H1 (cell line): ENCODE results near the gene ZNF396. TPM values are rescaled to one million over a fixed set of nuclear protein-coding genes. Genes with fewer than 3 reads are reported as not detected.

Experiments used
- CTCF ChIA-PET: fragments of 300-600 bp; sonication (Branson Sonifier 250); formaldehyde crosslinking; loops from one replicate; lab custom pipeline; 2021; ENCODE audit not compliant: partially characterized antibody; lab: Charles Lee
- POLR2A ChIA-PET: fragments of 300-600 bp; sonication (Branson Sonifier 250); formaldehyde crosslinking; loops from one replicate; lab custom pipeline; 2021; ENCODE audit warnings: inconsistent platforms; ENCODE audit not compliant: partially characterized antibody; lab: Charles Lee
- DNase-seq, 2 experiments: peaks; one replicate each; pipeline versions ENCODE4 v3.0.0 to v3.0.0-alpha.2; 2010 to 2022; ENCODE audit warnings: low spot score in 2 of 2, low read depth in 1 of 2, mixed read lengths in 1 of 2
- FAIRE-seq: peaks from 2 replicates; lab custom pipeline; 2011; peaks lifted over from hg19 to GRCh38; lab: Jason Lieb, UNC
- H2AFZ ChIP-seq: 2 replicates; pipeline ENCODE4 v1.8.1; 2012; ENCODE audit warnings: low read length, inconsistent platforms
- H2AK5ac ChIP-seq: 2 replicates; pipeline ENCODE4 v1.6.1; 2013; ENCODE audit warnings: low read depth, low read length
- H2BK120ac ChIP-seq: replicated peaks from 2 replicates; pipeline ENCODE3; 2013; ENCODE audit warnings: low read depth, low read length, inconsistent platforms
- H2BK12ac ChIP-seq: 2 replicates; pipeline ENCODE4 v1.6.1; 2013; ENCODE audit warnings: low read depth, low read length
- H2BK15ac ChIP-seq: 2 replicates; pipeline ENCODE4 v1.6.1; 2013; ENCODE audit warnings: low read length
- H2BK20ac ChIP-seq: 2 replicates; pipeline ENCODE4 v1.6.1; 2013; ENCODE audit warnings: low read length
- H2BK5ac ChIP-seq: 2 replicates; pipeline ENCODE4 v1.6.1; 2013; ENCODE audit warnings: low read depth, low read length
- H3K14ac ChIP-seq: 2 replicates; pipeline ENCODE4 v1.6.1; 2013; ENCODE audit warnings: inconsistent platforms; ENCODE audit not compliant: insufficient read length
- H3K18ac ChIP-seq: 2 replicates; pipeline ENCODE4 v1.6.1; 2013; ENCODE audit warnings: low read length; ENCODE audit errors: extremely low read depth
- H3K23ac ChIP-seq: 2 replicates; pipeline ENCODE4 v1.6.1; 2013; ENCODE audit warnings: inconsistent platforms; ENCODE audit not compliant: insufficient read length
- H3K23me2 ChIP-seq: 2 replicates; pipeline ENCODE4 v1.6.1; 2013; ENCODE audit warnings: low read depth, low read length
- H3K27ac ChIP-seq: 2 replicates; pipeline ENCODE4 v1.6.1; 2011; ENCODE audit warnings: low read depth, low read length, inconsistent platforms
- H3K27me3 ChIP-seq, 4 experiments: replicated peaks in 1 of 4; 1 replicate in 1 of 4; 2 replicates in 3 of 4; pipeline versions ENCODE4 v1.6.1 to v1.8.1; 2011 to 2013; ENCODE audit warnings: low read length in 3 of 4, mild to moderate bottlenecking in 3 of 4, inconsistent platforms in 2 of 4, mixed read lengths in 2 of 4, moderate library complexity in 1 of 4; ENCODE audit not compliant: control insufficient read depth in 3 of 4, insufficient read depth in 3 of 4; ENCODE audit errors: extremely low read depth in 1 of 4
- H3K36me3 ChIP-seq, 4 experiments: 2 replicates each; pipeline versions ENCODE4 v1.6.1 to v1.8.1; 2011 to 2013; ENCODE audit warnings: mild to moderate bottlenecking in 4 of 4, low read length in 3 of 4, moderate library complexity in 2 of 4, control low read depth in 1 of 4, inconsistent platforms in 1 of 4; ENCODE audit not compliant: insufficient read depth in 4 of 4, control insufficient read depth in 2 of 4
- H3K4ac ChIP-seq: replicated peaks from 2 replicates; pipeline ENCODE3; 2013; ENCODE audit warnings: low read length, low read depth, mixed read lengths, inconsistent platforms; ENCODE audit not compliant: insufficient read length
- H3K4me1 ChIP-seq, 4 experiments: replicated peaks in 1 of 4; 1 replicate in 1 of 4; 2 replicates in 3 of 4; pipeline versions ENCODE4 v1.6.1 to v1.8.1; 2011 to 2013; ENCODE audit warnings: low read length in 3 of 4, inconsistent platforms in 2 of 4, mixed read lengths in 1 of 4; ENCODE audit not compliant: insufficient read depth in 4 of 4, control insufficient read depth in 3 of 4
- H3K4me2 ChIP-seq, 2 experiments: 2 replicates each; pipeline versions ENCODE4 v1.6.1 to v1.8.1; 2011 to 2013; ENCODE audit warnings: low read depth in 2 of 2, low read length in 2 of 2, control low read depth in 1 of 2, inconsistent platforms in 1 of 2, mild to moderate bottlenecking in 1 of 2; ENCODE audit not compliant: insufficient read depth in 1 of 2
- H3K4me3 ChIP-seq, 4 experiments: fragments of 200-600, 300-600 bp in 1 of 4; sonication (generic), shearing (Covaris generic), sonication (Bioruptor Twin) in 1 of 4; 2 replicates each; pipeline versions ENCODE4 v1.5.1 to v1.8.1; 2011 to 2016; ENCODE audit warnings: low read length in 4 of 4, low read depth in 3 of 4, control low read depth in 2 of 4, inconsistent platforms in 2 of 4, mild to moderate bottlenecking in 2 of 4, mixed read lengths in 1 of 4, moderate library complexity in 1 of 4; ENCODE audit not compliant: insufficient read depth in 2 of 4; ENCODE audit errors: extremely low read depth in 1 of 4
- H3K56ac ChIP-seq: replicated peaks from 2 replicates; pipeline ENCODE3; 2013; ENCODE audit warnings: low read depth, mild to moderate bottlenecking, mixed read lengths, low read length, inconsistent platforms; ENCODE audit not compliant: insufficient read length
- H3K79me1 ChIP-seq: 2 replicates; pipeline ENCODE4 v1.6.1; 2013; ENCODE audit warnings: low read depth, low read length, control low read depth
- H3K79me2 ChIP-seq, 2 experiments: 2 replicates each; pipeline versions ENCODE4 v1.6.1 to v1.8.1; 2012 to 2013; ENCODE audit warnings: low read length in 2 of 2, mild to moderate bottlenecking in 2 of 2, inconsistent platforms in 1 of 2; ENCODE audit not compliant: insufficient read depth in 2 of 2, control insufficient read depth in 1 of 2
- H3K9ac ChIP-seq, 4 experiments: replicated peaks in 1 of 4; 1 replicate in 1 of 4; 2 replicates in 3 of 4; pipeline versions ENCODE4 v1.6.1 to v1.8.1; 2011 to 2013; ENCODE audit warnings: low read depth in 3 of 4, low read length in 3 of 4, control low read depth in 2 of 4, mild to moderate bottlenecking in 2 of 4, moderate library complexity in 2 of 4, inconsistent platforms in 1 of 4; ENCODE audit errors: extremely low read depth in 1 of 4
- H3K9me3 ChIP-seq, 2 experiments: 2 replicates each; pipeline versions ENCODE4 v1.6.1 to v1.8.1; 2012 to 2013; ENCODE audit warnings: mild to moderate bottlenecking in 2 of 2, moderate library complexity in 2 of 2, control low read depth in 1 of 2, inconsistent platforms in 1 of 2, low read depth in 1 of 2, low read length in 1 of 2, mixed read lengths in 1 of 2; ENCODE audit not compliant: insufficient read depth in 2 of 2
- H4K20me1 ChIP-seq, 2 experiments: replicated peaks in 1 of 2; 2 replicates each; pipeline versions ENCODE3 to v1.8.1; 2011 to 2013; ENCODE audit warnings: inconsistent platforms in 2 of 2, low read length in 2 of 2, mild to moderate bottlenecking in 1 of 2; ENCODE audit not compliant: insufficient read depth in 2 of 2, control insufficient read depth in 1 of 2
- H4K5ac ChIP-seq: 2 replicates; pipeline ENCODE4 v1.6.1; 2013; ENCODE audit warnings: low read length, low read depth, mixed read lengths, inconsistent platforms; ENCODE audit not compliant: insufficient read length
- H4K8ac ChIP-seq: 2 replicates; pipeline ENCODE4 v1.8.0; 2013; ENCODE audit warnings: mild to moderate bottlenecking, moderate library complexity, low read length, inconsistent platforms; ENCODE audit not compliant: insufficient read depth; ENCODE audit errors: extremely low read depth
- H4K91ac ChIP-seq: replicated peaks from 2 replicates; pipeline ENCODE3; 2013; ENCODE audit warnings: low read length, mixed read lengths, inconsistent platforms; ENCODE audit not compliant: insufficient read length
- HDAC6 ChIP-seq: IDR thresholded peaks from one replicate; pipeline ENCODE4 v1.7.1; 2012; ENCODE audit warnings: low read depth, mild to moderate bottlenecking, inconsistent platforms, low read length, moderate library complexity
- KDM5A ChIP-seq: fragments of 200-600 bp; IDR thresholded peaks from 2 replicates; pipeline ENCODE4 v1.7.1; 2012; ENCODE audit warnings: mild to moderate bottlenecking, low read length, inconsistent platforms, mixed read lengths
- MAX ChIP-seq: IDR thresholded peaks from 2 replicates; pipeline ENCODE4 v1.6.1; 2012; ENCODE audit warnings: inconsistent platforms
- NRF1 ChIP-seq: IDR thresholded peaks from 2 replicates; pipeline ENCODE4 v1.6.1; 2011; ENCODE audit warnings: mild to moderate bottlenecking, low read depth, low read length, improper control_type of control experiment
- POLR2A ChIP-seq, 2 experiments: IDR thresholded peaks; 1 replicate in 1 of 2; 2 replicates in 1 of 2; pipeline ENCODE4 v1.6.1; 2011; ENCODE audit warnings: low read depth in 2 of 2, low read length in 2 of 2, mild to moderate bottlenecking in 2 of 2; ENCODE audit errors: control extremely low read depth in 1 of 2
- SRF ChIP-seq: IDR thresholded peaks from 2 replicates; pipeline ENCODE4 v1.6.1; 2011; ENCODE audit warnings: mild to moderate bottlenecking, low read depth, low read length, moderate library complexity
- WGBS, 2 experiments: shearing (Covaris generic) in 1 of 2; methylation state at CpG; one replicate each; pipeline versions ENCODE4 v1.1.6 to v1.1.7; 2013 to 2015; ENCODE audit warnings: low lambda C conversion rate in 2 of 2, mixed read lengths in 2 of 2, inconsistent platforms in 1 of 2, low coverage in 1 of 2, missing lambda C conversion rate in 1 of 2; ENCODE audit not compliant: insufficient replicate concordance in 2 of 2, insufficient coverage in 1 of 2, insufficient read length in 1 of 2; ENCODE audit errors: extremely low coverage in 1 of 2, missing lambda C conversion rate in 1 of 2; 5-methylcytosine and 5-hydroxymethylcytosine counted together
- polyA plus RNA-seq, 7 experiments: library from polyadenylated mRNA; depleted of rRNA in 3 of 7; stranded (reverse) in 5 of 7; unstranded in 2 of 7; fragments of >200 nt in 5 of 7; fragments of 200-250 nt in 2 of 7; gene quantifications; 1 replicate in 5 of 7; 2 replicates in 1 of 7; 4 replicates in 1 of 7; pipeline versions ENCODE4 v1.2.1 to v1.2.3, GENCODE V29; 2011 to 2013; ENCODE audit warnings: missing spikeins in 2 of 7, mixed read lengths in 2 of 7
- total RNA-seq: library from RNA; stranded (reverse); fragmentation: NEBNext Ultra II Directional; extraction: Animal tissue kit (Norgen Biotek cat#: 25700); gene quantifications from 2 replicates; pipeline ENCODE4 v1.2.1, GENCODE V29; 2021

The ZNF396 gene
- total and polyA plus RNA-seq, 2 of the 8 experiments (the other 6 are each of a cell fraction or from before 2014, with no cell fraction given): 0.44 to 0.74 TPM

- Histone ChIP-seq H3K56ac (no peak overlapping the region), H3K4me1 (peaks cover 0 to 5% (median 0%) of the 10 kb centered on the region in 4 experiments; a peak in 1 of 7 replicates), H2BK20ac (no peak overlapping the region), H3K27me3 (no peaks in the 10 kb centered on the region), H3K18ac (no peak overlapping the region), H2AFZ (no peak overlapping the region), H3K36me3 (peaks cover 9 to 58% (median 42%) of the 10 kb centered on the region in 4 experiments), H3K9me3 (no peaks in the 10 kb centered on the region), H3K23me2 (no peaks in the 10 kb centered on the region), H3K14ac (no peak overlapping the region), H4K20me1 (peaks cover 0 to 2% of the 10 kb centered on the region in 2 experiments), H2BK12ac (no peak overlapping the region), H3K79me1 (no peaks in the 10 kb centered on the region), H4K8ac (no peak overlapping the region), H3K79me2 (peaks cover 0 to 6% of the 10 kb centered on the region in 2 experiments; a peak in 1 of 4 replicates), H3K23ac (no peak overlapping the region), H2BK120ac (no peak overlapping the region), H2BK5ac (no peak overlapping the region), H2AK5ac (no peak overlapping the region), H3K4me3 (no peak overlapping the region), H3K9ac (no peak overlapping the region), H3K4me2 (no peak overlapping the region), H4K5ac (no peak overlapping the region), H3K27ac (no peak overlapping the region), H3K4ac (no peak overlapping the region), H2BK15ac (no peak overlapping the region), H4K91ac (no peak overlapping the region)
- FAIRE-seq (no peak), DNase-seq (no peak)
- WGBS, 2 experiments: 100% methylated on average over 1 of the region's 1 CpG; no CpG with 5 or more reads in 1 of the 2 experiments
- ChIA-PET CTCF (no interaction called here), POLR2A (interaction anchor here (0.7 to 4.0 kb wide), 5 partner anchors 9 to 965 kb away, joined by 3 to 16 read pairs (median 4); partner anchors contain the start of gene ZNF24)
- TF ChIP-seq SRF: no peak
- no peak for TF ChIP-seq NRF1
- TF ChIP-seq HDAC6: no peak
- no peak for TF ChIP-seq MAX
- no peak for TF ChIP-seq POLR2A (IDR thresholded peaks at IDR 0.05; ENCODE audit: control extremely low read depth in 1 of 2, low read depth in 2 of 2, low read length in 2 of 2)
- TF ChIP-seq KDM5A: no peak
Measured at GRCh38 chr18:35334212-35334611, 42.9 kb downstream of the ZNF396 start.
